HepG2 (cell line): ENCODE results near the gene DOCK4. TPM values are rescaled to one million over a fixed set of nuclear protein-coding genes. Genes with fewer than 3 reads are reported as not detected.

Experiments used
- ATAC-seq: fragments of 200-7000 bp; cut with Tn5 transposase; 3 replicates; pipeline ENCODE4 v1.9.1; 2020; ENCODE audit warnings: mild to moderate bottlenecking, moderate library complexity
- BruUV-seq: library from RNA; stranded (reverse); fragments of 400-500 nt; replicated peaks from 2 replicates; lab custom pipeline; 2021; lab: Mats Ljungman, UMichigan
- CTCF ChIA-PET: fragments of 300-600 bp; formaldehyde crosslinking; extraction: SDS; loops from one replicate; lab custom pipeline; 2021; ENCODE audit warnings: low total read pairs, inconsistent platforms, low intra/inter-chr PET ratio; lab: Yijun Ruan, JAX
- POLR2A ChIA-PET: fragments of 350-600 bp; sonication (Branson Sonifier 250); formaldehyde crosslinking; loops from one replicate; lab custom pipeline; 2020; ENCODE audit warnings: antibody characterized with exemption, inconsistent platforms; lab: Yijun Ruan, JAX
- DNase-seq: peaks from one replicate; pipeline ENCODE4 v3.0.0-alpha.2; 2015; ENCODE audit warnings: low spot score
- FAIRE-seq: peaks from 3 replicates; lab custom pipeline; 2011; peaks lifted over from hg19 to GRCh38; lab: Jason Lieb, UNC
- H2AFZ ChIP-seq: one replicate; pipeline ENCODE4 v1.6.1; 2011; ENCODE audit warnings: low read length, inconsistent platforms
- H3K27ac ChIP-seq: fragments of 300-600 bp; 3 replicates; pipeline ENCODE4 v1.8.0; 2011; ENCODE audit warnings: mixed run types, mild to moderate bottlenecking, mixed read lengths, low read length, inconsistent platforms; ENCODE audit not compliant: insufficient read depth; ENCODE audit errors: extremely low read length
- H3K27me3 ChIP-seq, 2 experiments: fragments of 200-600 bp in 1 of 2; 2 replicates in 1 of 2; 3 replicates in 1 of 2; pipeline versions ENCODE4 v1.6.0 to v1.8.0; 2011; ENCODE audit warnings: low read length in 2 of 2, mild to moderate bottlenecking in 2 of 2, moderate library complexity in 2 of 2, inconsistent platforms in 1 of 2; ENCODE audit not compliant: insufficient read depth in 2 of 2, control insufficient read depth in 1 of 2
- H3K36me3 ChIP-seq, 2 experiments: fragments of 200-600 bp in 1 of 2; replicated peaks in 1 of 2; 2 replicates in 1 of 2; 3 replicates in 1 of 2; pipeline versions ENCODE4 v1.5.1 to v1.8.0; 2011; ENCODE audit warnings: low read length in 2 of 2, inconsistent platforms in 1 of 2; ENCODE audit not compliant: insufficient read depth in 2 of 2, control insufficient read depth in 1 of 2
- H3K4me1 ChIP-seq: 2 replicates; pipeline ENCODE4 v1.5.1; 2012; ENCODE audit warnings: low read length, inconsistent platforms; ENCODE audit not compliant: insufficient read depth
- H3K4me2 ChIP-seq: 2 replicates; pipeline ENCODE4 v1.6.0; 2011; ENCODE audit warnings: low read depth, low read length, inconsistent platforms
- H3K4me3 ChIP-seq, 3 experiments: fragments of 200-600 bp in 1 of 3; sonication (generic), shearing (Covaris generic) in 1 of 3; replicated peaks in 1 of 3; 2 replicates each; pipeline ENCODE4 v1.5.1; 2011 to 2016; ENCODE audit warnings: low read length in 3 of 3, inconsistent platforms in 2 of 3, low read depth in 2 of 3, mild to moderate bottlenecking in 2 of 3, control low read depth in 1 of 3, mixed read lengths in 1 of 3; ENCODE audit not compliant: insufficient read depth in 1 of 3
- H3K79me2 ChIP-seq: one replicate; pipeline ENCODE4 v1.6.1; 2011; ENCODE audit warnings: low read length, inconsistent platforms; ENCODE audit not compliant: insufficient read depth
- H3K9ac ChIP-seq: 2 replicates; pipeline ENCODE4 v1.6.0; 2011; ENCODE audit warnings: mild to moderate bottlenecking, low read depth, low read length, inconsistent platforms; ENCODE audit not compliant: insufficient read depth
- H3K9me3 ChIP-seq: 2 replicates; pipeline ENCODE4 v1.5.1; 2012; ENCODE audit warnings: mild to moderate bottlenecking, low read length
- H4K20me1 ChIP-seq: 2 replicates; pipeline ENCODE4 v1.6.0; 2011; ENCODE audit warnings: inconsistent platforms, mild to moderate bottlenecking, low read length, moderate library complexity; ENCODE audit not compliant: insufficient read depth
- ATF5 ChIP-seq: sonication (generic); formaldehyde crosslinking; IDR thresholded peaks from 2 replicates; pipeline ENCODE4 v1.4.0; 2020; ENCODE audit warnings: mild to moderate bottlenecking, low read depth, missing genetic modification reagents
- GPBP1L1 ChIP-seq: sonication (generic); formaldehyde crosslinking; IDR thresholded peaks from 2 replicates; pipeline ENCODE4 v1.5.0; 2020; ENCODE audit warnings: mild to moderate bottlenecking, missing genetic modification reagents
- KLF15 ChIP-seq: sonication (generic); formaldehyde crosslinking; IDR thresholded peaks from 2 replicates; pipeline ENCODE4 v1.8.1; 2023; ENCODE audit warnings: borderline replicate concordance, mild to moderate bottlenecking, inconsistent platforms, missing genetic modification reagents, mixed read lengths
- SNAPC5 ChIP-seq: sonication (generic); formaldehyde crosslinking; IDR thresholded peaks from 2 replicates; pipeline ENCODE4 v1.8.1; 2023; ENCODE audit warnings: mild to moderate bottlenecking, missing genetic modification reagents, borderline replicate concordance
- STAT6 ChIP-seq: sonication (generic); formaldehyde crosslinking; IDR thresholded peaks from 2 replicates; pipeline ENCODE4 v1.4.0; 2020; ENCODE audit warnings: missing genetic modification reagents, mild to moderate bottlenecking, borderline replicate concordance
- ZNF281 ChIP-seq: sonication (generic); formaldehyde crosslinking; IDR thresholded peaks from 2 replicates; pipeline ENCODE4 v1.4.0; 2020; ENCODE audit warnings: missing genetic modification reagents, borderline replicate concordance
- ZNF800 ChIP-seq: sonication (generic); formaldehyde crosslinking; IDR thresholded peaks from 2 replicates; pipeline ENCODE4 v1.4.0; 2020; ENCODE audit warnings: missing genetic modification reagents
- WGBS: methylation state at CpG from one replicate; pipeline ENCODE4 v1.1.6; 2017; ENCODE audit warnings: low lambda C conversion rate; 5-methylcytosine and 5-hydroxymethylcytosine counted together
- in situ Hi-C: cut with HindIII; loops from 2 replicates; pipeline ENCODE4 v1.10.0; 2017; ENCODE audit warnings: low pct_unique_long_range_greater_than_20kb; ENCODE audit not compliant: extremely low pct_ligation_motif_present
- intact Hi-C: fragments of 100-400 bp; cut with micrococcal nuclease; formaldehyde crosslinking; loops from one replicate; pipeline ENCODE4 v1.10.0; 2022; ENCODE audit not compliant: unreplicated experiment
- polyA plus RNA-seq, 8 experiments: library from polyadenylated mRNA; depleted of rRNA in 3 of 8; stranded (reverse) in 7 of 8; unstranded in 1 of 8; fragments of >200 nt; fragmentation: Illumina TruSeq in 4 of 8; extraction: Trizol in 4 of 8; gene quantifications; 2 replicates each; pipeline versions ENCODE4 v1.2.1 to v1.2.3, GENCODE V29; 2011 to 2016; ENCODE audit warnings: low read depth in 4 of 8, missing spikeins in 1 of 8, mixed read lengths in 1 of 8; ENCODE audit not compliant: insufficient read depth in 1 of 8
- total RNA-seq, 5 experiments: library from RNA; depleted of rRNA; stranded (reverse); fragments of >200 nt; fragmentation: Illumina TruSeq; extraction: Trizol; gene quantifications; 2 replicates each; pipeline ENCODE4 v1.2.3, GENCODE V29; 2016; ENCODE audit warnings: low read depth in 1 of 5

The DOCK4 gene
- total and polyA plus RNA-seq, 2 of the 13 experiments (the other 11 are each of a cell fraction or from before 2014, with no cell fraction given) = 13.5 to 17.4 TPM

GRCh38 chr7:111911166-111911961 lies 294.8 kb downstream of the DOCK4 start (continued):
- no peak for TF ChIP-seq ZNF800 (CRISPR knock-in tag)
- no peak for TF ChIP-seq ATF5 (CRISPR knock-in tag)
- no peak for TF ChIP-seq SNAPC5 (CRISPR knock-in tag)

GRCh38 chr7:111910656-111911055 lies 295.5 kb downstream of the DOCK4 start:
- ATAC-seq = no peak
- intact Hi-C loops (no loop called here), in situ Hi-C loops (no loop called here)
- Histone ChIP-seq H3K36me3 (peaks cover 0 to 1% of the 10 kb centered on the region in 2 experiments; a peak in 2 of 5 replicates), H3K4me1 (no peaks in the 10 kb centered on the region), H3K9me3 (no peaks in the 10 kb centered on the region), H3K79me2 (no peaks in the 10 kb centered on the region), H4K20me1 (no peaks in the 10 kb centered on the region), H3K4me2 (no peak overlapping the region), H2AFZ (no peak overlapping the region), H3K27ac (no peak overlapping the region), H3K27me3 (no peaks in the 10 kb centered on the region), H3K4me3 (no peak overlapping the region), H3K9ac (no peak overlapping the region)
- BruUV-seq = no TSS peak
- DNase-seq = no peak
- ChIA-PET CTCF (no interaction called here), POLR2A (no interaction called here)
- no peak for FAIRE-seq
- 97% methylated on average over 5 of the region's 5 CpGs for WGBS
- TF ChIP-seq GPBP1L1 (CRISPR knock-in tag) (no peak), STAT6 (CRISPR knock-in tag) (no peak), ZNF281 (CRISPR knock-in tag) (no peak), KLF15 (CRISPR knock-in tag) (no peak)
